Sigmoid colon (tissue), 7 donors: ENCODE measurements around the gene MRC1. TPM values are rescaled to one million over a fixed set of nuclear protein-coding genes. Genes with fewer than 3 reads are reported as not detected.

ENCODE experiments used
- DNase-seq: peaks from one replicate; pipeline ENCODE4 v3.0.0-alpha.2; 2019
- H3K27ac ChIP-seq, 4 donors: fragments of 200-600 bp; sonication (generic); one replicate each; pipeline ENCODE4 v1.5.1; 2016 to 2019; ENCODE audit warnings: mild to moderate bottlenecking in 1 of 4
- H3K27me3 ChIP-seq, 3 donors: fragments of 200-600 bp; sonication (generic); one replicate each; pipeline ENCODE4 v1.5.1; 2019; ENCODE audit warnings: mild to moderate bottlenecking in 1 of 3
- H3K36me3 ChIP-seq, 4 donors: fragments of 200-600 bp; sonication (generic); one replicate each; pipeline ENCODE4 v1.5.1; 2016 to 2019
- H3K4me1 ChIP-seq, 4 donors: fragments of 200-600 bp; sonication (generic); one replicate each; pipeline ENCODE4 v1.5.1; 2017 to 2019
- H3K4me3 ChIP-seq, 4 donors: fragments of 200-600 bp; sonication (generic); one replicate each; pipeline ENCODE4 v1.5.1; 2017 to 2019; ENCODE audit warnings: mild to moderate bottlenecking in 2 of 4, moderate library complexity in 1 of 4
- H3K9me3 ChIP-seq, 4 donors: fragments of 200-600 bp in 3 of 4; sonication (generic) in 3 of 4; one replicate each; pipeline versions ENCODE4 v1.5.1 to v1.6.1; 2013 to 2019
- EP300 ChIP-seq, 4 donors: sonication (generic); formaldehyde crosslinking; IDR thresholded peaks; one replicate each; pipeline ENCODE4 v1.6.1; 2017; ENCODE audit warnings: antibody characterized with exemption in 4 of 4
- POLR2A ChIP-seq, 2 donors: fragments of 450-650 bp; IDR thresholded peaks; one replicate each; pipeline ENCODE4 v1.6.1; 2016; ENCODE audit warnings: antibody characterized with exemption in 2 of 2, mild to moderate bottlenecking in 2 of 2, moderate library complexity in 2 of 2
- POLR2AphosphoS5 ChIP-seq, 4 donors: sonication (generic); formaldehyde crosslinking; IDR thresholded peaks; one replicate each; pipeline ENCODE4 v1.6.1; 2017; ENCODE audit warnings: antibody characterized with exemption in 4 of 4
- WGBS, 2 donors: extraction: QIAGEN DNeasy Blood & Tissue Kit; methylation state at CpG; one replicate each; pipeline ENCODE4 v1.1.7; 2013; 5-methylcytosine and 5-hydroxymethylcytosine counted together
- intact Hi-C: fragments of 100-400 bp; cut with DNase I; formaldehyde crosslinking; loops from one replicate; pipeline ENCODE4 v1.15.1; 2023
- polyA plus RNA-seq, 3 donors: library from polyadenylated mRNA; stranded (reverse); fragments of 200-250 nt; gene quantifications; one replicate each; pipeline ENCODE4 v1.2.3, GENCODE V29; 2013
- small RNA-seq, 3 donors: library from RNA; depleted of rRNA; stranded (forward); fragments of <200 nt; gene quantifications; one replicate each; pipeline ENCODE3, GENCODE V24; 2016
- total RNA-seq, 4 donors: library from RNA; depleted of rRNA; stranded (reverse); fragments of >200 nt; gene quantifications; one replicate each; pipeline ENCODE4 v1.1.0, GENCODE V29; 2016
- TF ChIP-seq, protein P1 (sequence below), 4 experiments: fragments of 450-650 bp in 3 of 4; fragments of 200-600 bp in 1 of 4; IDR thresholded peaks; one replicate each; pipeline ENCODE4 v1.5.1; 2016 to 2019; ENCODE audit warnings: antibody characterized with exemption in 4 of 4, mild to moderate bottlenecking in 3 of 4, moderate library complexity in 2 of 4
- donor health status: healthy with polysubstance abuse.
- donor health status: Bipolar disorder and iron deficiency.
- donor health status: healthy.

Gene MRC1
- total and polyA plus RNA-seq, 7 donors = 5.4 to 71.7 (median 28.0) TPM

DNA sequence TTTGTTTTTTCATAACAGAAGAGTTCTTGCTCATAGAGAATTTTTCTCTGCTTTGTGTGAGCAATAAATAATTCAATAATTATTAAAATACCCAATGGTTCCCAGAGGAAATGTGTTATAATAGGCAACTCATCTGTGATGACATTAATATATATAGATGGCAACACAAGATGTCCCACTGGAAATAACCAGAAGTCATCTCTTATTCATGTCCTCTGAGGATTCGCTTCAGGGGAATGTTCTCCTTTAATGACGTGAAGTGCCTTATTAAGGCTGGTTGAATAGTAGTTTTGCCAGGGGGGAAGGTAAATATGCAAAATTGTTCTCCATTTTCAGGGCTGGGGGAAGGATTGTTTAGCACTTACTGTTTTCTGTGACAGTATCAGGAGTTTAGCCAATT, 145.7 kb downstream of the MRC1 start:
- no peaks in the 10 kb centered on the region for H3K27me3 ChIP-seq
- no peak overlapping the region for H3K27ac ChIP-seq
- H3K36me3 ChIP-seq = no peaks in the 10 kb centered on the region
- no peak for DNase-seq
- no peak overlapping the region for H3K4me3 ChIP-seq
- no peak for TF ChIP-seq POLR2AphosphoS5 (IDR thresholded peaks at IDR 0.05)
- no peak for TF ChIP-seq POLR2A (IDR thresholded peaks at IDR 0.05)
- no peak for TF ChIP-seq EP300 (IDR thresholded peaks at IDR 0.05)
- TF ChIP-seq, protein P1, sequence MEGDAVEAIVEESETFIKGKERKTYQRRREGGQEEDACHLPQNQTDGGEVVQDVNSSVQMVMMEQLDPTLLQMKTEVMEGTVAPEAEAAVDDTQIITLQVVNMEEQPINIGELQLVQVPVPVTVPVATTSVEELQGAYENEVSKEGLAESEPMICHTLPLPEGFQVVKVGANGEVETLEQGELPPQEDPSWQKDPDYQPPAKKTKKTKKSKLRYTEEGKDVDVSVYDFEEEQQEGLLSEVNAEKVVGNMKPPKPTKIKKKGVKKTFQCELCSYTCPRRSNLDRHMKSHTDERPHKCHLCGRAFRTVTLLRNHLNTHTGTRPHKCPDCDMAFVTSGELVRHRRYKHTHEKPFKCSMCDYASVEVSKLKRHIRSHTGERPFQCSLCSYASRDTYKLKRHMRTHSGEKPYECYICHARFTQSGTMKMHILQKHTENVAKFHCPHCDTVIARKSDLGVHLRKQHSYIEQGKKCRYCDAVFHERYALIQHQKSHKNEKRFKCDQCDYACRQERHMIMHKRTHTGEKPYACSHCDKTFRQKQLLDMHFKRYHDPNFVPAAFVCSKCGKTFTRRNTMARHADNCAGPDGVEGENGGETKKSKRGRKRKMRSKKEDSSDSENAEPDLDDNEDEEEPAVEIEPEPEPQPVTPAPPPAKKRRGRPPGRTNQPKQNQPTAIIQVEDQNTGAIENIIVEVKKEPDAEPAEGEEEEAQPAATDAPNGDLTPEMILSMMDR (IDR thresholded peaks at IDR 0.05) = no peak
- no peaks in the 10 kb centered on the region for H3K9me3 ChIP-seq
- H3K4me1 ChIP-seq = no peaks in the 10 kb centered on the region
- intact Hi-C loops = no loop called here
- 85 to 93% methylated on average over 2 of the region's 2 CpGs for WGBS, 2 donors

DNA sequence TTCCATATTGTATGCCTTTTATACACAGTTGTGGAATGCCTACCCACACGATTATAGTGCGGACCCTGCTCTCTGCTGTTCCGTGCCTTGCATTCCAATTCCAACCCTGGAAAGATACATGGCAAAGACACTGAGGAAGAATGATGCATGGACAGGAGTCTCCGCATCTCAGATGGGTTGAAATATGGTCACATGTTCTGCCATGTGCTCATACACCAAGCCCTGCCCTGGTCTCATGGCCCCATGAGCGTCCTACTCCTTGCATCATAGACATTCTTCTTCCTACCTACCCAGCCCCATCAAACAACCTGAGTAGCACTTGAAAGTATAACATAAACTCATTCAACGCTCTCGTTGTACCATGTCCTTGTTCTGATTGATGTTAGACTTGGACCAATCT, 148.9 kb downstream of the MRC1 start:
- peaks cover 0 to 8% (median 0%) of the 10 kb centered on the region in 4 donors for H3K4me1 ChIP-seq
- DNase-seq = no peak
- H3K27me3 ChIP-seq = no peaks in the 10 kb centered on the region
- H3K27ac ChIP-seq = no peak overlapping the region
- no peak overlapping the region for H3K4me3 ChIP-seq
- no peaks in the 10 kb centered on the region for H3K9me3 ChIP-seq
- intact Hi-C loops = no loop called here
- no peaks in the 10 kb centered on the region for H3K36me3 ChIP-seq
- whole genome bisulfite sequencing, 2 donors = 95 to 96% methylated on average over 7 of the region's 7 CpGs
- TF ChIP-seq POLR2A (IDR thresholded peaks at IDR 0.05) (no peak), POLR2AphosphoS5 (IDR thresholded peaks at IDR 0.05) (no peak), EP300 (IDR thresholded peaks at IDR 0.05) (no peak)
- TF ChIP-seq, protein P1 (IDR thresholded peaks at IDR 0.05) = no peak

DNA sequence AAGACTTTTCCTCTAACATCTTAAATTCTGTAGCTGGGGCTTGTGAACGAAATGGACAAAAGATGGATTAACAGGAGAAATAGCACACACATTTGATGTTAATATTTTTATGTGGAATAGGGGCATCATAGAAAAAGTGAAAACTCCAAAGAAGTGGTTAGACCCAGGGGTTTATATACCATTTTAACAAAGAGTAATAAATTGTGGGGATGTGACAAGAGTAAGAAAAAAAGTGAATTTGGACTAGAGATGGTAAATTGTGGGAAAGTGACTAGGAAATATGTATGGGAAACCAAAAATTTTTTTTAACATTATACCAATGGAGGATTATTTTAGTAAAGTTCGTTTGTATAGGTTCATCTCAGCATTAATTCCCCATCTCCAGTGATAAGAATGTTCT, 150.7 kb downstream of the MRC1 start:
- Histone ChIP-seq H3K27ac (no peak overlapping the region), H3K9me3 (no peaks in the 10 kb centered on the region), H3K4me3 (no peak overlapping the region), H3K27me3 (no peaks in the 10 kb centered on the region), H3K36me3 (no peaks in the 10 kb centered on the region), H3K4me1 (peaks cover 0 to 8% (median 0%) of the 10 kb centered on the region in 4 donors)
- WGBS, 2 donors = 80 to 85% methylated on average over 2 of the region's 2 CpGs
- intact Hi-C loops = no loop called here
- DNase-seq = no peak
- TF ChIP-seq POLR2AphosphoS5 (IDR thresholded peaks at IDR 0.05) (no peak), EP300 (IDR thresholded peaks at IDR 0.05) (no peak), POLR2A (IDR thresholded peaks at IDR 0.05) (no peak)
- TF ChIP-seq, protein P1 (IDR thresholded peaks at IDR 0.05) = no peak

Small RNA genes lying within 50 kb of the gene (small RNA-seq; reads per million reads assigned to genes)
- gene MIR511 = 0.94 to 1.4 (median 0.96) reads per million in 3 donors

Other genes starting within 250 kb of the MRC1 start
- gene HACD1, start 192.0 kb upstream of the MRC1 start, total RNA-seq = 10 to 100 TPM; 45.1 to 85.3 (median 79.0) TPM
- gene HACD1, start 192.0 kb upstream of the MRC1 start, polyA plus RNA-seq = 1 to 10 TPM in 2 of 3 donors, not detected in 1; 3.0 to 3.2 TPM
- 10 to 100 TPM; 13.7 to 19.3 (median 16.8) TPM for gene STAM, start 165.2 kb upstream of the MRC1 start, total RNA-seq
- gene STAM, start 165.2 kb upstream of the MRC1 start, polyA plus RNA-seq = 1 to 10 TPM; 5.4 to 8.9 (median 8.6) TPM
- 1 to 10 TPM in 2 of 4 donors, under 1 TPM in 2; 0.28 to 1.8 (median 1.00) TPM for gene TMEM236, start 57.1 kb upstream of the MRC1 start, total RNA-seq
- 10 to 100 TPM in 1 of 3 donors, 1 to 10 TPM in 2; 2.4 to 10.5 (median 4.9) TPM for gene TMEM236, start 57.1 kb upstream of the MRC1 start, polyA plus RNA-seq
- under 1 TPM in 2 of 4 donors, not detected in 2; 0.14 to 0.16 TPM for gene SLC39A12, start 142.6 kb downstream of the MRC1 start, total RNA-seq
- gene SLC39A12, start 142.6 kb downstream of the MRC1 start, polyA plus RNA-seq = not detected